Kidney epithelial cell (primary cell): Measurements from ENCODE around the gene AIDA. TPM values are rescaled to one million over a fixed set of nuclear protein-coding genes. Genes with fewer than 3 reads are reported as not detected.

Source experiments
- DNase-seq: peaks from one replicate; pipeline ENCODE4 v3.0.0-alpha.2; 2010; ENCODE audit warnings: low read depth
- H3K27me3 ChIP-seq: 2 replicates; pipeline ENCODE4 v1.6.0; 2011; ENCODE audit warnings: low read length; ENCODE audit not compliant: control insufficient read depth, insufficient read depth
- H3K36me3 ChIP-seq: 2 replicates; pipeline ENCODE4 v1.5.1; 2011; ENCODE audit warnings: low read length; ENCODE audit not compliant: control insufficient read depth, insufficient read depth
- H3K4me3 ChIP-seq: 2 replicates; pipeline ENCODE4 v1.5.1; 2011; ENCODE audit warnings: low read depth, mild to moderate bottlenecking, control low read depth, low read length
- CTCF ChIP-seq: IDR thresholded peaks from 2 replicates; pipeline ENCODE4 v1.5.1; 2011; ENCODE audit warnings: mild to moderate bottlenecking, moderate library complexity, low read length, control low read depth, inconsistent platforms; ENCODE audit not compliant: insufficient read depth, poor library complexity, severe bottlenecking
- total RNA-seq: library from RNA; depleted of rRNA; stranded (reverse); fragments of >200 nt; gene quantifications from 2 replicates; pipeline ENCODE4 v1.2.3, GENCODE V29; 2015

Gene AIDA
- total RNA-seq, 1 donor from 2014 or later = 50.7 TPM

GRCh38 chr1:222728746-222729145, 16.5 kb upstream of the AIDA start:
- Histone ChIP-seq H3K27me3 (no peaks in the 10 kb centered on the region), H3K36me3 (peaks cover 1% of the 10 kb centered on the region), H3K4me3 (no peak overlapping the region)
- TF ChIP-seq CTCF = no peak
- DNase-seq = no peak

GRCh38 chr1:222716393-222716792, 4.1 kb upstream of the AIDA start:
- H3K27me3 ChIP-seq = no peaks in the 10 kb centered on the region
- no peak for TF ChIP-seq CTCF
- H3K36me3 ChIP-seq = no peaks in the 10 kb centered on the region

GRCh38 chr1:222713091-222713961, 1.0 kb upstream of the AIDA start:
- TF ChIP-seq CTCF = no peak
- Histone ChIP-seq H3K36me3 (no peaks in the 10 kb centered on the region), H3K4me3 (peak overlapping the region; percentile 95), H3K27me3 (no peaks in the 10 kb centered on the region)
- peak; percentile 93 for DNase-seq

More at GRCh38 chr1:222716393-222716792, 4.1 kb upstream of the AIDA start:
- no peak overlapping the region for H3K4me3 ChIP-seq
- DNase-seq = no peak

- DNase-seq = peak; percentile 2
These were observed 705 bp downstream of the AIDA start for GRCh38 chr1:222711319-222712252.

GRCh38 chr1:222709700-222710153, 2.6 kb downstream of the AIDA start:
- TF ChIP-seq CTCF = no peak
- no peaks in the 10 kb centered on the region for H3K36me3 ChIP-seq
- H3K27me3 ChIP-seq = no peaks in the 10 kb centered on the region
- H3K4me3 ChIP-seq = no peak overlapping the region
- DNase-seq = no peak

More at GRCh38 chr1:222711319-222712252, 705 bp downstream of the AIDA start:
- Histone ChIP-seq H3K4me3 (peak overlapping the region; percentile 59), H3K27me3 (no peaks in the 10 kb centered on the region), H3K36me3 (no peaks in the 10 kb centered on the region)
- TF ChIP-seq CTCF = no peak
